GM23248 (cell line): ENCODE measurements around the gene CHTF18. TPM values are rescaled to one million over a fixed set of nuclear protein-coding genes. Genes with fewer than 3 reads are reported as not detected.
"Not testable (repeated sequence)": the region's sequence is repeated elsewhere in the genome, so short reads cannot be mapped to it uniquely, and the experiment has no call there.

Experiments
- DNase-seq: peaks from one replicate; pipeline ENCODE4 v3.0.0-alpha.2; 2015
- H2AFZ ChIP-seq: fragments of 200-600 bp; sonication (generic); 2 replicates; pipeline ENCODE4 v1.6.1; 2016; ENCODE audit warnings: antibody characterized with exemption
- H3F3A ChIP-seq: fragments of 200-600 bp; sonication (generic); 2 replicates; pipeline ENCODE4 v1.6.1; 2016; ENCODE audit warnings: mild to moderate bottlenecking, antibody characterized with exemption, mixed run types; ENCODE audit not compliant: insufficient read depth
- H3K27ac ChIP-seq: fragments of 200-600 bp; sonication (generic); 2 replicates; pipeline ENCODE4 v1.5.1; 2016; ENCODE audit warnings: mild to moderate bottlenecking
- H3K27me3 ChIP-seq: fragments of 200-600 bp; sonication (generic); replicated peaks from 2 replicates; pipeline ENCODE4 v1.6.1; 2016; ENCODE audit warnings: mild to moderate bottlenecking; ENCODE audit not compliant: insufficient read depth
- H3K36me3 ChIP-seq: fragments of 200-600 bp; sonication (generic); 2 replicates; pipeline ENCODE4 v1.6.1; 2016; ENCODE audit warnings: low read depth, mild to moderate bottlenecking
- H3K4me1 ChIP-seq: fragments of 200-600 bp; sonication (generic); 2 replicates; pipeline ENCODE4 v1.6.1; 2016; ENCODE audit warnings: mild to moderate bottlenecking; ENCODE audit not compliant: insufficient read depth
- H3K4me2 ChIP-seq: fragments of 200-600 bp; sonication (generic); one replicate; pipeline ENCODE4 v1.6.1; 2016; ENCODE audit warnings: mild to moderate bottlenecking; ENCODE audit not compliant: unreplicated experiment
- H3K4me3 ChIP-seq: fragments of 200-600 bp; sonication (generic); 2 replicates; pipeline ENCODE4 v1.5.1; 2016; ENCODE audit warnings: mild to moderate bottlenecking
- H3K79me2 ChIP-seq: fragments of 200-600 bp; sonication (generic); 2 replicates; pipeline ENCODE4 v1.6.1; 2016; ENCODE audit warnings: mild to moderate bottlenecking; ENCODE audit not compliant: insufficient read depth
- H3K9ac ChIP-seq: fragments of 200-600 bp; sonication (generic); 2 replicates; pipeline ENCODE4 v1.6.1; 2016; ENCODE audit warnings: mild to moderate bottlenecking
- H3K9me2 ChIP-seq: fragments of 200-600 bp; sonication (generic); 2 replicates; pipeline ENCODE4 v1.6.1; 2016; ENCODE audit warnings: mixed run types, mild to moderate bottlenecking, moderate library complexity; ENCODE audit not compliant: insufficient read depth
- H3K9me3 ChIP-seq: fragments of 200-600 bp; sonication (generic); one replicate; pipeline ENCODE4 v1.6.1; 2017; ENCODE audit warnings: low read depth
- H4K20me1 ChIP-seq: fragments of 200-600 bp; sonication (generic); 2 replicates; pipeline ENCODE4 v1.6.0; 2016; ENCODE audit not compliant: insufficient read depth
- EZH2 ChIP-seq: fragments of 200-600 bp; sonication (generic); IDR thresholded peaks from 2 replicates; pipeline ENCODE4 v1.6.1; 2018; ENCODE audit warnings: antibody characterized with exemption, mild to moderate bottlenecking; ENCODE audit not compliant: insufficient read depth, poor library complexity, severe bottlenecking
- EZH2phosphoT487 ChIP-seq: fragments of 200-600 bp; sonication (generic); IDR thresholded peaks from 2 replicates; pipeline ENCODE4 v1.6.1; 2018; ENCODE audit warnings: antibody characterized with exemption, moderate library complexity, mild to moderate bottlenecking, low read depth; ENCODE audit not compliant: insufficient read depth
- WGBS, 2 experiments: methylation state at CpG; one replicate each; pipeline ENCODE4 v1.1.6; 2015 to 2017; ENCODE audit warnings: low lambda C conversion rate in 2 of 2, low coverage in 1 of 2; ENCODE audit errors: missing lambda C conversion rate in 2 of 2; 5-methylcytosine and 5-hydroxymethylcytosine counted together
- in situ Hi-C: fragments of 300-500 bp; cut with MboI; formaldehyde crosslinking; loops from 2 replicates; pipeline ENCODE4 v1.15.0; 2020
- polyA plus RNA-seq: library from polyadenylated mRNA; unstranded; fragments of >200 nt; fragmentation: Nextera tagmentation; extraction: Ambion mirVana; gene quantifications from 2 replicates; pipeline ENCODE4 v1.2.1, GENCODE V29; 2016
- total RNA-seq: library from RNA; depleted of rRNA; stranded (reverse); fragments of >200 nt; shearing (Covaris generic); gene quantifications from 2 replicates; pipeline ENCODE4 v1.2.3, GENCODE V29; 2014

The CHTF18 gene
- total and polyA plus RNA-seq, 2 experiments from 2014 or later = 8.8 to 13.1 TPM

GRCh38 chr16:832652-833336 lies 44.4 kb downstream of the CHTF18 start:
- Histone ChIP-seq H3K9me3 (no peaks in the 10 kb centered on the region), H3K4me2 (no peak overlapping the region), H3K27me3 (no peaks in the 10 kb centered on the region), H3K79me2 (no peaks in the 10 kb centered on the region), H3K4me3 (no peak overlapping the region), H3F3A (no peaks in the 10 kb centered on the region), H3K9me2 (no peaks in the 10 kb centered on the region), H3K9ac (no peak overlapping the region), H3K36me3 (no peaks in the 10 kb centered on the region), H3K27ac (no peak overlapping the region), H4K20me1 (no peaks in the 10 kb centered on the region), H2AFZ (no peak overlapping the region), H3K4me1 (no peaks in the 10 kb centered on the region)
- in situ Hi-C loops = no loop called here
- DNase-seq = no peak
- 49 to 54% methylated on average over 25 to 34 of the region's 35 CpGs for WGBS, 2 experiments
- no peak for TF ChIP-seq EZH2phosphoT487
- TF ChIP-seq EZH2 = no peak

DNA sequence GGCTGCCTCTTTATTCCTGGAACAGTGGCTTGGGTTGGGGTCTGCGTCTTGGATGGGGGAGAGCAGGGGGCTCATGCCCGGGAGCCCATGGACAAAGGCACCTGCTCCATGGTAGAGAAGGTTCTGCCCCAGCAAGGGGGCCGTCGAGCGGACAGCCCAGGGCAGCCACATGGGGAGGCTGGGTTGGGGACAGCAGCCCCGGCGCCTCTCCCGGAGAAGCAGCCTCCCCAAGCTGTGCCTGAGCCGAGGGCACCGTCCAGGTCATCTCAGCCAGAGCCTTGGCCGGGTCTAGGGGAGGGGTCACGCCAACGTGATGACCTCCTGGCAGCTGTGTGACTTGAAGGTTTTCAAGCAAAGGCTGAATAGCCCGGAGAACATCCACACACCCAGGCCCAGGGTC lies 45.0 kb downstream of the CHTF18 start:
- in situ Hi-C loops = no loop called here
- Histone ChIP-seq H3K27me3 (no peaks in the 10 kb centered on the region), H2AFZ (no peak overlapping the region), H3K27ac (no peak overlapping the region), H3F3A (no peaks in the 10 kb centered on the region), H3K79me2 (no peaks in the 10 kb centered on the region), H3K4me1 (no peaks in the 10 kb centered on the region), H3K9me3 (no peaks in the 10 kb centered on the region), H3K9me2 (no peaks in the 10 kb centered on the region), H3K4me2 (no peak overlapping the region), H3K9ac (no peak overlapping the region), H3K4me3 (no peak overlapping the region), H3K36me3 (no peaks in the 10 kb centered on the region), H4K20me1 (no peaks in the 10 kb centered on the region)
- WGBS, 2 experiments = 53 to 61% methylated on average over 14 of the region's 14 CpGs
- no peak for DNase-seq
- no peak for TF ChIP-seq EZH2phosphoT487
- no peak for TF ChIP-seq EZH2

GRCh38 chr16:835373-835772 lies 47.0 kb downstream of the CHTF18 start:
- Histone ChIP-seq H3K4me3 (no peak overlapping the region), H3K27me3 (no peaks in the 10 kb centered on the region), H3K9ac (no peak overlapping the region), H3K9me2 (no peaks in the 10 kb centered on the region), H4K20me1 (no peaks in the 10 kb centered on the region), H3K79me2 (no peaks in the 10 kb centered on the region), H3K4me2 (no peak overlapping the region), H3K9me3 (no peaks in the 10 kb centered on the region), H3K36me3 (no peaks in the 10 kb centered on the region), H2AFZ (no peak overlapping the region), H3K27ac (no peak overlapping the region), H3F3A (no peaks in the 10 kb centered on the region), H3K4me1 (no peaks in the 10 kb centered on the region)
- 59 to 67% methylated on average over 5 to 8 of the region's 10 CpGs for WGBS, 2 experiments
- DNase-seq = no peak
- TF ChIP-seq EZH2phosphoT487 (no peak), EZH2 (no peak)
- in situ Hi-C loops = no loop called here

DNA sequence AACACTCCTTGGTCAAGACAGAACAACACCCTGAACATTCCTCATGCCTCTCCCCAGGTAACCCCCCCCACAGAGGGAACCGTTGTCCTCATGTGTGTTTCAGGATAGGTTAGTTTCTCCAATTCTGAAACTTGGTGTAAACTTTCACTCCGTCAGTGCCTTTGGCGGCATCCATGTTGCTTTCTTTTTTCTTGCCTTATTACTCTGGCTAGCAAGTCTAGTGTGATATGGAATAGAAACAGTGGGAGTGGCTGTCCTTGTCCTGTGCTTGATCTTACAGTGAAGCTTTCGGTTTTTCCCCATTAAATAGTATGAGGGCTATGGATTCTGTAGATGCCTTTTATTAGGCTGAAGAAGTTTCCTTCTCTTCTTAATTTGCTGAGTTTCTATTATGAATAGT lies 47.8 kb downstream of the CHTF18 start:
- in situ Hi-C loops = no loop called here
- no peak overlapping the region for H2AFZ ChIP-seq
- no peaks in the 10 kb centered on the region for H3K79me2 ChIP-seq
- H3K9me2 ChIP-seq = no peaks in the 10 kb centered on the region
- H4K20me1 ChIP-seq = no peaks in the 10 kb centered on the region
- no peaks in the 10 kb centered on the region for H3K4me1 ChIP-seq
- TF ChIP-seq EZH2phosphoT487 = no peak
- no peak for TF ChIP-seq EZH2
- no peaks in the 10 kb centered on the region for H3K27me3 ChIP-seq
- no peaks in the 10 kb centered on the region for H3F3A ChIP-seq
- H3K4me3 ChIP-seq = no peak overlapping the region
- no peak overlapping the region for H3K9ac ChIP-seq
- no peaks in the 10 kb centered on the region for H3K9me3 ChIP-seq
- H3K27ac ChIP-seq = no peak overlapping the region
- H3K36me3 ChIP-seq = no peaks in the 10 kb centered on the region
- no peak overlapping the region for H3K4me2 ChIP-seq
- DNase-seq = no peak
- 63 to 65% methylated on average over 4 of the region's 4 CpGs for WGBS, 2 experiments

GRCh38 chr16:836822-837221 lies 48.4 kb downstream of the CHTF18 start:
- in situ Hi-C loops, H3F3A ChIP-seq, H3K9ac ChIP-seq, H3K27me3 ChIP-seq, H3K4me2 ChIP-seq, H3K79me2 ChIP-seq, H3K27ac ChIP-seq, H3K4me1 ChIP-seq, H3K36me3 ChIP-seq, H4K20me1 ChIP-seq, H2AFZ ChIP-seq, DNase-seq, H3K9me3 ChIP-seq, H3K9me2 ChIP-seq, H3K4me3 ChIP-seq: not testable (repeated sequence)
- WGBS, 2 experiments = 71 to 72% methylated on average over 3 of the region's 3 CpGs
